Activated naive CD8-positive, alpha-beta T cell (primary cell): Measurements from ENCODE around the gene CYP2E1.
"Not testable (repeated sequence)": the region's sequence is repeated elsewhere in the genome, so short reads cannot be mapped to it uniquely, and the experiment has no call there.

Experiments
- H3K27ac Mint-ChIP-seq: one replicate; pipeline ENCODE4 v1.8.0; 2021; ENCODE audit warnings: mixed read lengths
- H3K27me3 Mint-ChIP-seq: one replicate; pipeline ENCODE4 v1.8.0; 2021; ENCODE audit warnings: mixed read lengths
- H3K36me3 Mint-ChIP-seq: one replicate; pipeline ENCODE4 v1.8.0; 2021; ENCODE audit warnings: mixed read lengths
- H3K4me1 Mint-ChIP-seq: one replicate; pipeline ENCODE4 v1.8.0; 2021; ENCODE audit warnings: low read depth, mixed read lengths
- H3K4me3 Mint-ChIP-seq: one replicate; pipeline ENCODE4 v1.8.0; 2021; ENCODE audit warnings: mild to moderate bottlenecking, mixed read lengths
- H3K9me3 Mint-ChIP-seq: one replicate; pipeline ENCODE4 v1.8.0; 2021; ENCODE audit warnings: low read depth, mixed read lengths

CYP2E1 gene

GRCh38 chr10:133577037-133577436 lies 49.9 kb downstream of the CYP2E1 start:
- not testable (repeated sequence) for H3K36me3 Mint-ChIP-seq, H3K4me3 Mint-ChIP-seq, H3K9me3 Mint-ChIP-seq, H3K27me3 Mint-ChIP-seq, H3K4me1 Mint-ChIP-seq, H3K27ac Mint-ChIP-seq
